WTC11 (cell line): Measurements from ENCODE around the gene TMC8. TPM values are rescaled to one million over a fixed set of nuclear protein-coding genes. Genes with fewer than 3 reads are reported as not detected.

ENCODE experiments used
- ATAC-seq: fragments of 200-7000 bp; cut with Tn5 transposase; 2 replicates; pipeline ENCODE4 v1.10.0; 2021; ENCODE audit warnings: mild to moderate bottlenecking, moderate library complexity
- CTCF ChIA-PET: fragments of 300-600 bp; sonication (Branson Sonifier 250); formaldehyde crosslinking; loops from one replicate; lab custom pipeline; 2021; ENCODE audit warnings: antibody characterized with exemption; lab: Charles Lee
- POLR2A ChIA-PET: fragments of 350-600 bp; sonication (Branson Sonifier 250); formaldehyde crosslinking; loops from one replicate; lab custom pipeline; 2021; ENCODE audit warnings: antibody characterized with exemption; lab: Charles Lee
- DNase-seq: peaks from one replicate; pipeline ENCODE4 v3.0.0; 2021; ENCODE audit warnings: low spot score
- H3K27ac Mint-ChIP-seq: 2 replicates; pipeline ENCODE4 v1.8.0; 2021; ENCODE audit warnings: mixed read lengths
- H3K27me3 Mint-ChIP-seq: 2 replicates; pipeline ENCODE4 v1.8.0; 2021; ENCODE audit warnings: low read depth, mild to moderate bottlenecking, moderate library complexity, mixed read lengths
- H3K36me3 Mint-ChIP-seq: 2 replicates; pipeline ENCODE4 v1.8.0; 2021; ENCODE audit warnings: mixed read lengths
- H3K4me1 Mint-ChIP-seq: 2 replicates; pipeline ENCODE4 v1.8.0; 2022; ENCODE audit warnings: mixed read lengths
- H3K4me3 Mint-ChIP-seq: 2 replicates; pipeline ENCODE4 v1.8.0; 2021; ENCODE audit warnings: mild to moderate bottlenecking, moderate library complexity, mixed read lengths
- H3K9me3 Mint-ChIP-seq: 2 replicates; pipeline ENCODE4 v1.8.0; 2021; ENCODE audit warnings: mixed read lengths
- MYBL2 ChIP-seq: sonication (generic); formaldehyde crosslinking; IDR thresholded peaks from 2 replicates; pipeline ENCODE4 v1.8.1; 2023; ENCODE audit warnings: mild to moderate bottlenecking, moderate library complexity, missing genetic modification reagents
- PRRX2 ChIP-seq: fragments of 250-450 bp; sonication (Bioruptor Pico); IDR thresholded peaks from 2 replicates; pipeline ENCODE4 v1.8.0; 2021; ENCODE audit warnings: mild to moderate bottlenecking
- RORB ChIP-seq: fragments of 250-450 bp; sonication (Bioruptor Pico); IDR thresholded peaks from 2 replicates; pipeline ENCODE4 v1.9.0; 2021; ENCODE audit warnings: mild to moderate bottlenecking
- TCF7 ChIP-seq: sonication (generic); formaldehyde crosslinking; IDR thresholded peaks from 2 replicates; pipeline ENCODE4 v1.8.0; 2022; ENCODE audit warnings: mild to moderate bottlenecking, low read depth, missing genetic modification reagents, moderate library complexity
- TEAD4 ChIP-seq: sonication (generic); formaldehyde crosslinking; IDR thresholded peaks from 2 replicates; pipeline ENCODE4 v1.8.0; 2022; ENCODE audit warnings: mild to moderate bottlenecking, missing genetic modification reagents
- TP53 ChIP-seq: sonication (generic); formaldehyde crosslinking; IDR thresholded peaks from 2 replicates; pipeline ENCODE4 v1.8.1; 2023; ENCODE audit warnings: mild to moderate bottlenecking, missing genetic modification reagents
- ZBTB21 ChIP-seq: sonication (generic); formaldehyde crosslinking; IDR thresholded peaks from 2 replicates; pipeline ENCODE4 v1.8.1; 2023; ENCODE audit warnings: mild to moderate bottlenecking, missing genetic modification reagents, borderline replicate concordance
- ZNF138 ChIP-seq: sonication (generic); formaldehyde crosslinking; conservative IDR thresholded peaks from 2 replicates; pipeline ENCODE4 v1.8.1; 2022; ENCODE audit warnings: mild to moderate bottlenecking, moderate library complexity, missing genetic modification reagents
- ZNF263 ChIP-seq: sonication (generic); formaldehyde crosslinking; IDR thresholded peaks from 2 replicates; pipeline ENCODE4 v1.8.1; 2022; ENCODE audit warnings: low read depth, mild to moderate bottlenecking, moderate library complexity, missing genetic modification reagents
- ZNF423 ChIP-seq: fragments of 250-450 bp; sonication (Bioruptor Pico); IDR thresholded peaks from 2 replicates; pipeline ENCODE4 v2.1.2; 2022; ENCODE audit warnings: mild to moderate bottlenecking, moderate library complexity
- total RNA-seq: library from RNA; stranded (reverse); gene quantifications from 3 replicates; pipeline ENCODE4 v1.2.3, GENCODE V29; 2021
- TF ChIP-seq, protein P1 (sequence below): sonication (generic); formaldehyde crosslinking; IDR thresholded peaks from 2 replicates; pipeline ENCODE4 v1.8.0; 2022; ENCODE audit warnings: missing genetic modification reagents
- TF ChIP-seq, protein P2 (sequence below): fragments of 200-600 bp; IDR thresholded peaks from 2 replicates; pipeline ENCODE4 v1.8.0; 2022; ENCODE audit warnings: antibody characterized with exemption
- TF ChIP-seq, protein P3 (sequence below): sonication (generic); formaldehyde crosslinking; IDR thresholded peaks from 2 replicates; pipeline ENCODE4 v1.8.1; 2022; ENCODE audit warnings: low read depth, mild to moderate bottlenecking, moderate library complexity, missing genetic modification reagents, borderline replicate concordance
- TF ChIP-seq, protein P4 (sequence below): sonication (generic); formaldehyde crosslinking; conservative IDR thresholded peaks from 2 replicates; pipeline ENCODE4 v1.8.1; 2022; ENCODE audit warnings: mild to moderate bottlenecking, missing genetic modification reagents
- TF ChIP-seq, protein P5 (sequence below): fragments of 250-450 bp; sonication (Bioruptor Pico); IDR thresholded peaks from 2 replicates; pipeline ENCODE4 v1.8.0; 2021; ENCODE audit warnings: mild to moderate bottlenecking
- TF ChIP-seq, protein P6 (sequence below): sonication (generic); formaldehyde crosslinking; IDR thresholded peaks from 2 replicates; pipeline ENCODE4 v1.8.0; 2023; ENCODE audit warnings: missing genetic modification reagents
- TF ChIP-seq, protein P7 (sequence below): sonication (generic); formaldehyde crosslinking; IDR thresholded peaks from 2 replicates; pipeline ENCODE4 v1.8.1; 2022; ENCODE audit warnings: mild to moderate bottlenecking, missing genetic modification reagents, moderate library complexity, borderline replicate concordance
- TF ChIP-seq, protein P8 (sequence below): sonication (generic); formaldehyde crosslinking; conservative IDR thresholded peaks from 2 replicates; pipeline ENCODE4 v1.8.1; 2023; ENCODE audit warnings: mild to moderate bottlenecking, low read depth, missing genetic modification reagents, moderate library complexity
- TF ChIP-seq, protein P9 (sequence below): sonication (generic); formaldehyde crosslinking; IDR thresholded peaks from 2 replicates; pipeline ENCODE4 v1.8.1; 2023; ENCODE audit warnings: mild to moderate bottlenecking, moderate library complexity, missing genetic modification reagents
- TF ChIP-seq, protein P10 (sequence below): sonication (generic); formaldehyde crosslinking; IDR thresholded peaks from 2 replicates; pipeline ENCODE4 v1.8.1; 2022; ENCODE audit warnings: low read depth, missing genetic modification reagents, borderline replicate concordance

The TMC8 gene
- total RNA-seq, 1 experiment from 2014 or later: 3.7 TPM

DNA sequence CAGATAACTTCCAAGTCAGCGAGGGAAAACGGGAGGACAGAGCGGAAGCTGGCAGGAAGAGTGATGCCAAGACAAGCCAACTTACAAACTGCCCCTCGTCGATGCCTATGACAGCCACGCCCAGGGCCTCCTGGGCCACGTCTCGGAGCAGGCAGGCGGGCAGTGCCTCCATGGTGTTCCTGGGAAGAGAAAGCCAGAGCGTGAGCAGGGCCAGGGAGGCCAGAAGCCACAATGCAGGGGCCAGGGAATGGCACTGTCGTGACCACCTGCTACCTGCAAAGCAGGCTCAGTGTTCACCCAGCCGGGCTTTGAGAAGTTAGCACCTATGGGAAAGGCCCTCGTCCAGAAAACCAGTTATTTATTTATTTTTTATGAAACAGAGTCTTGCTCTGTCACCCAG, 51.9 kb downstream of the TMC8 start (continued):
- TF ChIP-seq, protein P1, sequence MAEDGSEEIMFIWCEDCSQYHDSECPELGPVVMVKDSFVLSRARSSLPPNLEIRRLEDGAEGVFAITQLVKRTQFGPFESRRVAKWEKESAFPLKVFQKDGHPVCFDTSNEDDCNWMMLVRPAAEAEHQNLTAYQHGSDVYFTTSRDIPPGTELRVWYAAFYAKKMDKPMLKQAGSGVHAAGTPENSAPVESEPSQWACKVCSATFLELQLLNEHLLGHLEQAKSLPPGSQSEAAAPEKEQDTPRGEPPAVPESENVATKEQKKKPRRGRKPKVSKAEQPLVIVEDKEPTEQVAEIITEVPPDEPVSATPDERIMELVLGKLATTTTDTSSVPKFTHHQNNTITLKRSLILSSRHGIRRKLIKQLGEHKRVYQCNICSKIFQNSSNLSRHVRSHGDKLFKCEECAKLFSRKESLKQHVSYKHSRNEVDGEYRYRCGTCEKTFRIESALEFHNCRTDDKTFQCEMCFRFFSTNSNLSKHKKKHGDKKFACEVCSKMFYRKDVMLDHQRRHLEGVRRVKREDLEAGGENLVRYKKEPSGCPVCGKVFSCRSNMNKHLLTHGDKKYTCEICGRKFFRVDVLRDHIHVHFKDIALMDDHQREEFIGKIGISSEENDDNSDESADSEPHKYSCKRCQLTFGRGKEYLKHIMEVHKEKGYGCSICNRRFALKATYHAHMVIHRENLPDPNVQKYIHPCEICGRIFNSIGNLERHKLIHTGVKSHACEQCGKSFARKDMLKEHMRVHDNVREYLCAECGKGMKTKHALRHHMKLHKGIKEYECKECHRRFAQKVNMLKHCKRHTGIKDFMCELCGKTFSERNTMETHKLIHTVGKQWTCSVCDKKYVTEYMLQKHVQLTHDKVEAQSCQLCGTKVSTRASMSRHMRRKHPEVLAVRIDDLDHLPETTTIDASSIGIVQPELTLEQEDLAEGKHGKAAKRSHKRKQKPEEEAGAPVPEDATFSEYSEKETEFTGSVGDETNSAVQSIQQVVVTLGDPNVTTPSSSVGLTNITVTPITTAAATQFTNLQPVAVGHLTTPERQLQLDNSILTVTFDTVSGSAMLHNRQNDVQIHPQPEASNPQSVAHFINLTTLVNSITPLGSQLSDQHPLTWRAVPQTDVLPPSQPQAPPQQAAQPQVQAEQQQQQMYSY (CRISPR knock-in tag): no peak
- TF ChIP-seq, protein P2, sequence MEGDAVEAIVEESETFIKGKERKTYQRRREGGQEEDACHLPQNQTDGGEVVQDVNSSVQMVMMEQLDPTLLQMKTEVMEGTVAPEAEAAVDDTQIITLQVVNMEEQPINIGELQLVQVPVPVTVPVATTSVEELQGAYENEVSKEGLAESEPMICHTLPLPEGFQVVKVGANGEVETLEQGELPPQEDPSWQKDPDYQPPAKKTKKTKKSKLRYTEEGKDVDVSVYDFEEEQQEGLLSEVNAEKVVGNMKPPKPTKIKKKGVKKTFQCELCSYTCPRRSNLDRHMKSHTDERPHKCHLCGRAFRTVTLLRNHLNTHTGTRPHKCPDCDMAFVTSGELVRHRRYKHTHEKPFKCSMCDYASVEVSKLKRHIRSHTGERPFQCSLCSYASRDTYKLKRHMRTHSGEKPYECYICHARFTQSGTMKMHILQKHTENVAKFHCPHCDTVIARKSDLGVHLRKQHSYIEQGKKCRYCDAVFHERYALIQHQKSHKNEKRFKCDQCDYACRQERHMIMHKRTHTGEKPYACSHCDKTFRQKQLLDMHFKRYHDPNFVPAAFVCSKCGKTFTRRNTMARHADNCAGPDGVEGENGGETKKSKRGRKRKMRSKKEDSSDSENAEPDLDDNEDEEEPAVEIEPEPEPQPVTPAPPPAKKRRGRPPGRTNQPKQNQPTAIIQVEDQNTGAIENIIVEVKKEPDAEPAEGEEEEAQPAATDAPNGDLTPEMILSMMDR: no peak
- TF ChIP-seq, protein P3, sequence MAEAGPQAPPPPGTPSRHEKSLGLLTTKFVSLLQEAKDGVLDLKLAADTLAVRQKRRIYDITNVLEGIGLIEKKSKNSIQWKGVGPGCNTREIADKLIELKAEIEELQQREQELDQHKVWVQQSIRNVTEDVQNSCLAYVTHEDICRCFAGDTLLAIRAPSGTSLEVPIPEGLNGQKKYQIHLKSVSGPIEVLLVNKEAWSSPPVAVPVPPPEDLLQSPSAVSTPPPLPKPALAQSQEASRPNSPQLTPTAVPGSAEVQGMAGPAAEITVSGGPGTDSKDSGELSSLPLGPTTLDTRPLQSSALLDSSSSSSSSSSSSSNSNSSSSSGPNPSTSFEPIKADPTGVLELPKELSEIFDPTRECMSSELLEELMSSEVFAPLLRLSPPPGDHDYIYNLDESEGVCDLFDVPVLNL: no peak
- TF ChIP-seq PRRX2 (no peak), ZBTB21 (CRISPR knock-in tag) (no peak), TCF7 (no peak), TP53 (CRISPR knock-in tag) (no peak)
- TF ChIP-seq, protein P4, sequence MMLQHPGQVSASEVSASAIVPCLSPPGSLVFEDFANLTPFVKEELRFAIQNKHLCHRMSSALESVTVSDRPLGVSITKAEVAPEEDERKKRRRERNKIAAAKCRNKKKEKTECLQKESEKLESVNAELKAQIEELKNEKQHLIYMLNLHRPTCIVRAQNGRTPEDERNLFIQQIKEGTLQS (CRISPR knock-in tag): no peak
- TF ChIP-seq, protein P5, sequence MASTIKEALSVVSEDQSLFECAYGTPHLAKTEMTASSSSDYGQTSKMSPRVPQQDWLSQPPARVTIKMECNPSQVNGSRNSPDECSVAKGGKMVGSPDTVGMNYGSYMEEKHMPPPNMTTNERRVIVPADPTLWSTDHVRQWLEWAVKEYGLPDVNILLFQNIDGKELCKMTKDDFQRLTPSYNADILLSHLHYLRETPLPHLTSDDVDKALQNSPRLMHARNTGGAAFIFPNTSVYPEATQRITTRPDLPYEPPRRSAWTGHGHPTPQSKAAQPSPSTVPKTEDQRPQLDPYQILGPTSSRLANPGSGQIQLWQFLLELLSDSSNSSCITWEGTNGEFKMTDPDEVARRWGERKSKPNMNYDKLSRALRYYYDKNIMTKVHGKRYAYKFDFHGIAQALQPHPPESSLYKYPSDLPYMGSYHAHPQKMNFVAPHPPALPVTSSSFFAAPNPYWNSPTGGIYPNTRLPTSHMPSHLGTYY (CRISPR knock-in tag): no peak

DNA sequence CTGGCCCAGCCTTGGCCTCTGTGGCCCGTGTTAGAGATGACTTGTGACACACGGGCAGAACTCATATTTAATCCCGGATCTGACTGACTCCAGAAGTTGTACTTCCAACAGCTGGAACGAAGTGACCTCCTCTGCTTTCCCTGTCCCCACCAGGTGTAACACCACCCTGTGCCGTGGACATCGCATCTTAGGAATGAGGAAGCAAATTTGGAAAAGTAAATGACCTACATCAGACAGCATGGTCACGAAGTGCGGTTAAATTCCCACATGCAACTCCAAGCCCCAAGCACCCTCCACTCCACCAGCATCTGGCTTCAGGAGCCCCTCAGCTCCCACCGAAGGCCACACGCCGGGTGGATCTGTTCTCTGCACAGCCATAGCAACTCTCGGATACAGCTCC, 53.3 kb downstream of the TMC8 start:
- ChIA-PET CTCF (interaction anchor here (0.7 to 4.9 kb wide), 5 partner anchors 8 to 99 kb away, joined by 3 to 85 read pairs (median 4); no protein-coding TSS in a partner anchor), POLR2A (no interaction called here)
- no peaks in the 10 kb centered on the region for H3K9me3 Mint-ChIP-seq
- no peaks in the 10 kb centered on the region for H3K27me3 Mint-ChIP-seq
- H3K4me3 Mint-ChIP-seq: peak overlapping the region; percentile 37; the same call in 1 of the 2 replicates
- ATAC-seq (no peak), DNase-seq (no peak)
- peaks cover 24% of the 10 kb centered on the region for H3K4me1 Mint-ChIP-seq
- no peak overlapping the region for H3K27ac Mint-ChIP-seq
- H3K36me3 Mint-ChIP-seq: peaks cover 59% of the 10 kb centered on the region
- TF ChIP-seq ZNF138 (CRISPR knock-in tag) (no peak), ZNF263 (no peak), TEAD4 (CRISPR knock-in tag) (no peak), MYBL2 (no peak), ZNF423 (CRISPR knock-in tag) (no peak), RORB (CRISPR knock-in tag) (no peak)
- TF ChIP-seq, protein P6, sequence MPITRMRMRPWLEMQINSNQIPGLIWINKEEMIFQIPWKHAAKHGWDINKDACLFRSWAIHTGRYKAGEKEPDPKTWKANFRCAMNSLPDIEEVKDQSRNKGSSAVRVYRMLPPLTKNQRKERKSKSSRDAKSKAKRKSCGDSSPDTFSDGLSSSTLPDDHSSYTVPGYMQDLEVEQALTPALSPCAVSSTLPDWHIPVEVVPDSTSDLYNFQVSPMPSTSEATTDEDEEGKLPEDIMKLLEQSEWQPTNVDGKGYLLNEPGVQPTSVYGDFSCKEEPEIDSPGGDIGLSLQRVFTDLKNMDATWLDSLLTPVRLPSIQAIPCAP (CRISPR knock-in tag): no peak
- TF ChIP-seq, protein P7, sequence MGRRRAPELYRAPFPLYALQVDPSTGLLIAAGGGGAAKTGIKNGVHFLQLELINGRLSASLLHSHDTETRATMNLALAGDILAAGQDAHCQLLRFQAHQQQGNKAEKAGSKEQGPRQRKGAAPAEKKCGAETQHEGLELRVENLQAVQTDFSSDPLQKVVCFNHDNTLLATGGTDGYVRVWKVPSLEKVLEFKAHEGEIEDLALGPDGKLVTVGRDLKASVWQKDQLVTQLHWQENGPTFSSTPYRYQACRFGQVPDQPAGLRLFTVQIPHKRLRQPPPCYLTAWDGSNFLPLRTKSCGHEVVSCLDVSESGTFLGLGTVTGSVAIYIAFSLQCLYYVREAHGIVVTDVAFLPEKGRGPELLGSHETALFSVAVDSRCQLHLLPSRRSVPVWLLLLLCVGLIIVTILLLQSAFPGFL: no peak
- TF ChIP-seq, protein P8, sequence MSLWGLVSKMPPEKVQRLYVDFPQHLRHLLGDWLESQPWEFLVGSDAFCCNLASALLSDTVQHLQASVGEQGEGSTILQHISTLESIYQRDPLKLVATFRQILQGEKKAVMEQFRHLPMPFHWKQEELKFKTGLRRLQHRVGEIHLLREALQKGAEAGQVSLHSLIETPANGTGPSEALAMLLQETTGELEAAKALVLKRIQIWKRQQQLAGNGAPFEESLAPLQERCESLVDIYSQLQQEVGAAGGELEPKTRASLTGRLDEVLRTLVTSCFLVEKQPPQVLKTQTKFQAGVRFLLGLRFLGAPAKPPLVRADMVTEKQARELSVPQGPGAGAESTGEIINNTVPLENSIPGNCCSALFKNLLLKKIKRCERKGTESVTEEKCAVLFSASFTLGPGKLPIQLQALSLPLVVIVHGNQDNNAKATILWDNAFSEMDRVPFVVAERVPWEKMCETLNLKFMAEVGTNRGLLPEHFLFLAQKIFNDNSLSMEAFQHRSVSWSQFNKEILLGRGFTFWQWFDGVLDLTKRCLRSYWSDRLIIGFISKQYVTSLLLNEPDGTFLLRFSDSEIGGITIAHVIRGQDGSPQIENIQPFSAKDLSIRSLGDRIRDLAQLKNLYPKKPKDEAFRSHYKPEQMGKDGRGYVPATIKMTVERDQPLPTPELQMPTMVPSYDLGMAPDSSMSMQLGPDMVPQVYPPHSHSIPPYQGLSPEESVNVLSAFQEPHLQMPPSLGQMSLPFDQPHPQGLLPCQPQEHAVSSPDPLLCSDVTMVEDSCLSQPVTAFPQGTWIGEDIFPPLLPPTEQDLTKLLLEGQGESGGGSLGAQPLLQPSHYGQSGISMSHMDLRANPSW: no peak
- TF ChIP-seq, protein P9, sequence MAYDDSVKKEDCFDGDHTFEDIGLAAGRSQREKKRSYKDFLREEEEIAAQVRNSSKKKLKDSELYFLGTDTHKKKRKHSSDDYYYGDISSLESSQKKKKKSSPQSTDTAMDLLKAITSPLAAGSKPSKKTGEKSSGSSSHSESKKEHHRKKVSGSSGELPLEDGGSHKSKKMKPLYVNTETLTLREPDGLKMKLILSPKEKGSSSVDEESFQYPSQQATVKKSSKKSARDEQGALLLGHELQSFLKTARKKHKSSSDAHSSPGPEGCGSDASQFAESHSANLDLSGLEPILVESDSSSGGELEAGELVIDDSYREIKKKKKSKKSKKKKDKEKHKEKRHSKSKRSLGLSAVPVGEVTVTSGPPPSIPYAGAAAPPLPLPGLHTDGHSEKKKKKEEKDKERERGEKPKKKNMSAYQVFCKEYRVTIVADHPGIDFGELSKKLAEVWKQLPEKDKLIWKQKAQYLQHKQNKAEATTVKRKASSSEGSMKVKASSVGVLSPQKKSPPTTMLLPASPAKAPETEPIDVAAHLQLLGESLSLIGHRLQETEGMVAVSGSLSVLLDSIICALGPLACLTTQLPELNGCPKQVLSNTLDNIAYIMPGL (CRISPR knock-in tag): no peak
- TF ChIP-seq, protein P10, sequence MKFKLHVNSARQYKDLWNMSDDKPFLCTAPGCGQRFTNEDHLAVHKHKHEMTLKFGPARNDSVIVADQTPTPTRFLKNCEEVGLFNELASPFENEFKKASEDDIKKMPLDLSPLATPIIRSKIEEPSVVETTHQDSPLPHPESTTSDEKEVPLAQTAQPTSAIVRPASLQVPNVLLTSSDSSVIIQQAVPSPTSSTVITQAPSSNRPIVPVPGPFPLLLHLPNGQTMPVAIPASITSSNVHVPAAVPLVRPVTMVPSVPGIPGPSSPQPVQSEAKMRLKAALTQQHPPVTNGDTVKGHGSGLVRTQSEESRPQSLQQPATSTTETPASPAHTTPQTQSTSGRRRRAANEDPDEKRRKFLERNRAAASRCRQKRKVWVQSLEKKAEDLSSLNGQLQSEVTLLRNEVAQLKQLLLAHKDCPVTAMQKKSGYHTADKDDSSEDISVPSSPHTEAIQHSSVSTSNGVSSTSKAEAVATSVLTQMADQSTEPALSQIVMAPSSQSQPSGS (CRISPR knock-in tag): no peak
